Thyroid gland (tissue), 4 donors: Measurements from ENCODE around the gene C20orf202.
"Not testable (repeated sequence)": the region's sequence is repeated elsewhere in the genome, so short reads cannot be mapped to it uniquely, and the experiment has no call there.

Experiments
- POLR2A ChIP-seq, 2 donors: fragments of 450-650 bp; IDR thresholded peaks; one replicate each; pipeline ENCODE4 v1.6.1; 2017; ENCODE audit warnings: antibody characterized with exemption in 2 of 2, mild to moderate bottlenecking in 2 of 2, moderate library complexity in 1 of 2
- TF ChIP-seq, protein P1 (sequence below), 6 experiments: fragments of 200-600 bp in 3 of 6; fragments of 450-650 bp in 3 of 6; sonication (generic) in 3 of 6; IDR thresholded peaks; one replicate each; pipeline ENCODE4 v1.5.1; 2016 to 2019; ENCODE audit warnings: antibody characterized with exemption in 6 of 6, mild to moderate bottlenecking in 2 of 6, inconsistent platforms in 1 of 6, moderate library complexity in 1 of 6

DNA sequence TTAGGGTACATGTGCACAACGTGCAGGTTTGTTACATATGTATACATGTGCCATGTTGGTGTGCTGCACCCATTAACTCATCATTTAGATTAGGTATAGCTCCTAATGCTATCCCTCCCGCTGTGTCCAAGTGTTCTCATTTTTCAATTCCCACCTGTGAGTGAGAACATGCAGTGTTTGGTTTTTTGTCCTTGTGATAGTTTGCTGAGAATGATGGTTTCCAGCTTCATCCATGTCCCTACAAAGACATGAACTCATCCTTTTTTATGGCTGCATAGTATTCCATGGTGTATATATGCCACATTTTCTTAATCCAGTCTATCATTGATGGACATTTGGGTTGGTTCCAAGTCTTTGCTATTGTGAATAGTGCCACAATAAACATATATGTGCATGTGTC lies 47.0 kb downstream of the C20orf202 start:
- TF ChIP-seq, protein P1, sequence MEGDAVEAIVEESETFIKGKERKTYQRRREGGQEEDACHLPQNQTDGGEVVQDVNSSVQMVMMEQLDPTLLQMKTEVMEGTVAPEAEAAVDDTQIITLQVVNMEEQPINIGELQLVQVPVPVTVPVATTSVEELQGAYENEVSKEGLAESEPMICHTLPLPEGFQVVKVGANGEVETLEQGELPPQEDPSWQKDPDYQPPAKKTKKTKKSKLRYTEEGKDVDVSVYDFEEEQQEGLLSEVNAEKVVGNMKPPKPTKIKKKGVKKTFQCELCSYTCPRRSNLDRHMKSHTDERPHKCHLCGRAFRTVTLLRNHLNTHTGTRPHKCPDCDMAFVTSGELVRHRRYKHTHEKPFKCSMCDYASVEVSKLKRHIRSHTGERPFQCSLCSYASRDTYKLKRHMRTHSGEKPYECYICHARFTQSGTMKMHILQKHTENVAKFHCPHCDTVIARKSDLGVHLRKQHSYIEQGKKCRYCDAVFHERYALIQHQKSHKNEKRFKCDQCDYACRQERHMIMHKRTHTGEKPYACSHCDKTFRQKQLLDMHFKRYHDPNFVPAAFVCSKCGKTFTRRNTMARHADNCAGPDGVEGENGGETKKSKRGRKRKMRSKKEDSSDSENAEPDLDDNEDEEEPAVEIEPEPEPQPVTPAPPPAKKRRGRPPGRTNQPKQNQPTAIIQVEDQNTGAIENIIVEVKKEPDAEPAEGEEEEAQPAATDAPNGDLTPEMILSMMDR (IDR thresholded peaks at IDR 0.05) = not testable (repeated sequence)
- TF ChIP-seq POLR2A (IDR thresholded peaks at IDR 0.05) = not testable (repeated sequence)
